Measurements from ENCODE around the gene TEX19.
"Not testable (repeated sequence)": the region's sequence is repeated elsewhere in the genome, so short reads cannot be mapped to it uniquely, and the experiment has no call there.

TEX19 gene

DNA sequence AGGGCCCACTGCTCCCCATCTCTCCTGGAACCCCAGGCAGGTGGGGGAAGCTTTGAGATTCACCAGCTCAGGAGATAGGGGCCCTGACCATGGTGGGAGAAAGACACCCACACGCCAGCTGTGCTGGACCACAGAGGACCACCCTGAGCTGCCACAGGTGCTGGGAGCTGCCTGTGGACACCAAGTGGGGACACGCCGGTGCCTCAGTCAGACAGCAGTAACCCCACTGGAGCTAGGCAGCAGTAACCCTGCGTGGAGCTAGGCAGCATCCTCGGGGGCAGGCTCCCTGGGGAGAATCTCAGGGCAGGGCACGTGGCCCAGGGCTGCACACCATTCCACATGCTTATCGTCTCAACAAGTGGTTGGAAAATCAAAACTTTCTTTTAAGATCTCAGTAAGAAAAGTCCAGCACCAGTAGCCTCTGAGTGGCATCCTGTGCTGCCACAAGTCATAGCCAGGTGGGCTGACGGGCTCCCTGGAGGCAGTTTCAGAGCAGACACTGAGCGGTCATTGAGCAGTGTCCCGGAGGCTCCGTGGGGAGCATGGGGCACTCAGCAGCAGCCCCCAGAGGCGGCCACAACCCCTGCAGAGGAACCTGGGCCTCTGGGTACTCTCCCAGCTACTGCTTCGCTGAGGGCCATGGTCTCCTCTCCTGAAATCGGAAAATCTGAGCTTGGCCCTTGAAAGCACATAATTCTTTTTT is 51.1 kb downstream of the TEX19 start:
- H3K36me3 ChIP-seq (ENCODE audit: insufficient read depth, low read length) = peaks cover 10% of the 10 kb centered on the region
- no peak overlapping the region for H3K4me2 ChIP-seq (ENCODE audit: low read length)
- H3K4me3 ChIP-seq (ENCODE audit: low read depth, low read length, poor library complexity, severe bottlenecking) = no peak overlapping the region
- H3K27ac ChIP-seq (ENCODE audit: low read depth, low read length, poor library complexity, severe bottlenecking) = no peak overlapping the region
- H3K79me2 ChIP-seq (ENCODE audit: insufficient read depth, low read length) = no peaks in the 10 kb centered on the region
- H4K20me1 ChIP-seq (ENCODE audit: insufficient read depth, low read length) = no peaks in the 10 kb centered on the region
- H3K9ac ChIP-seq (ENCODE audit: low read length) = no peak overlapping the region
- H3K27me3 ChIP-seq (ENCODE audit: insufficient read depth, low read length) = no peaks in the 10 kb centered on the region
- no peaks in the 10 kb centered on the region for H3K9me3 ChIP-seq (ENCODE audit: low read length)
- H3K4me1 ChIP-seq (ENCODE audit: insufficient read depth, low read length, severe bottlenecking) = no peaks in the 10 kb centered on the region
- TF ChIP-seq, protein P1, sequence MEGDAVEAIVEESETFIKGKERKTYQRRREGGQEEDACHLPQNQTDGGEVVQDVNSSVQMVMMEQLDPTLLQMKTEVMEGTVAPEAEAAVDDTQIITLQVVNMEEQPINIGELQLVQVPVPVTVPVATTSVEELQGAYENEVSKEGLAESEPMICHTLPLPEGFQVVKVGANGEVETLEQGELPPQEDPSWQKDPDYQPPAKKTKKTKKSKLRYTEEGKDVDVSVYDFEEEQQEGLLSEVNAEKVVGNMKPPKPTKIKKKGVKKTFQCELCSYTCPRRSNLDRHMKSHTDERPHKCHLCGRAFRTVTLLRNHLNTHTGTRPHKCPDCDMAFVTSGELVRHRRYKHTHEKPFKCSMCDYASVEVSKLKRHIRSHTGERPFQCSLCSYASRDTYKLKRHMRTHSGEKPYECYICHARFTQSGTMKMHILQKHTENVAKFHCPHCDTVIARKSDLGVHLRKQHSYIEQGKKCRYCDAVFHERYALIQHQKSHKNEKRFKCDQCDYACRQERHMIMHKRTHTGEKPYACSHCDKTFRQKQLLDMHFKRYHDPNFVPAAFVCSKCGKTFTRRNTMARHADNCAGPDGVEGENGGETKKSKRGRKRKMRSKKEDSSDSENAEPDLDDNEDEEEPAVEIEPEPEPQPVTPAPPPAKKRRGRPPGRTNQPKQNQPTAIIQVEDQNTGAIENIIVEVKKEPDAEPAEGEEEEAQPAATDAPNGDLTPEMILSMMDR (IDR thresholded peaks at IDR 0.05; ENCODE audit: low read length) = no peak
- no peak for TF ChIP-seq EZH2 (IDR thresholded peaks at IDR 0.05; ENCODE audit: borderline replicate concordance, low read length)
- H3F3A ChIP-seq (ENCODE audit: insufficient read depth, low read length) = no peaks in the 10 kb centered on the region
- no peak overlapping the region for H2AFZ ChIP-seq (ENCODE audit: low read length)
- H3K9me2 ChIP-seq (ENCODE audit: low read depth, low read length) = no peaks in the 10 kb centered on the region

DNA sequence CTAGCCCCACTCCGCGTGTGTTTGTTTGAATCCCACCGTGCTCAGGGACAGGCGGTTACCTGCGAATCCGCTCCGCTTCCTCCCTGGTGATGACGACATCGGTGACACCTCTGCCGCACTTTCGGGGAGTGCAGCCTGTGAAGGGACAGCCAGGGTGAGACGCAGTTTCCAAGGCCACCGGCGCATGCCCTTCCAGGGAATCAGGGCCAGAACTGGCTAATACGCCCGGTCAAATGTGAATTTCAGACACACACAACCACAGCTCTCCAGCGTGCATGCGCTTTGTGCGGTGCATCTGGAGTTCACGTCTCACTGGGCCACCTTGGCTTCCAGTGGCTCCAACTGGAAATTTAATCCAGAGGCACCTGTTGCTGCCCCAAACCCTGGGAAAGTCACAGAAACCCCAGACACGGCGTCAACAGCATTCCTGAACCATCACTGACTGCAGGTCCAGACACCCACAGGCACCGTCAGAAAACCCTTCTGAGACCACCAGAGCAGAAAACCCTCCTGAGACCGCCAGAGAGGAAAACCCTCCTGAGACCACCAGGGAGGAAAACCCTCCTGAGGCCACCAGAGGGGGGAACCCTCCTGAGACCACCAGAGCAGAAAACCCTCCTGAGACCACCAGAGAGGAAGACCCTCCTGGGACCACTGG is 52.5 kb downstream of the TEX19 start:
- H3K4me1 ChIP-seq (ENCODE audit: insufficient read depth, low read length, severe bottlenecking) = no peaks in the 10 kb centered on the region
- no peak overlapping the region for H2AFZ ChIP-seq (ENCODE audit: low read length)
- H3K9me3 ChIP-seq (ENCODE audit: low read length) = no peaks in the 10 kb centered on the region
- no peak overlapping the region for H3K4me2 ChIP-seq (ENCODE audit: low read length)
- H4K20me1 ChIP-seq (ENCODE audit: insufficient read depth, low read length) = no peaks in the 10 kb centered on the region
- no peaks in the 10 kb centered on the region for H3K27me3 ChIP-seq (ENCODE audit: insufficient read depth, low read length)
- TF ChIP-seq, protein P1 (IDR thresholded peaks at IDR 0.05; ENCODE audit: low read length) = no peak
- TF ChIP-seq EZH2 (IDR thresholded peaks at IDR 0.05; ENCODE audit: borderline replicate concordance, low read length) = no peak
- no peak overlapping the region for H3K27ac ChIP-seq (ENCODE audit: low read depth, low read length, poor library complexity, severe bottlenecking)
- H3K4me3 ChIP-seq (ENCODE audit: low read depth, low read length, poor library complexity, severe bottlenecking) = no peak overlapping the region
- H3K79me2 ChIP-seq (ENCODE audit: insufficient read depth, low read length) = no peaks in the 10 kb centered on the region
- H3K9me2 ChIP-seq (ENCODE audit: low read depth, low read length) = no peaks in the 10 kb centered on the region
- no peak overlapping the region for H3K9ac ChIP-seq (ENCODE audit: low read length)
- H3F3A ChIP-seq (ENCODE audit: insufficient read depth, low read length) = no peaks in the 10 kb centered on the region
- peaks cover 10% of the 10 kb centered on the region for H3K36me3 ChIP-seq (ENCODE audit: insufficient read depth, low read length)

DNA sequence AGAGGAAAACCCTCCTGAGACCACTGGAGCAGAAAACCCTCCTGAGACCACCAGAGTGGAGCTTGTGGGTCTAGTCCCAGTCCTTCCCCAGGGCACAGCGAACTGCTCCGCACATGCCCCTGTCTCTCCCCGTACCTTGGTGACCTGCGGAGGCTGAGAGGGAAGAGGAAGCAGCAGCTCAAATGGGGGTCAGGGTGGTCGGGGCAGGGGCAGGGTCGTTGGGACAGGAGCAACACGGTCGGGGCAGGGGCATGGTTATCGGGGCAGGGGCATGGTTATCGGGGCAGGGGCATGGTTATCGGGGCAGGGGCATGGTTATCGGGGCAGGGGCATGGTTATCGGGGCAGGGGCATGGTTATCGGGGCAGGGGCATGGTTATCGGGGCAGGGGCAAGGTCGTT is 53.0 kb downstream of the TEX19 start:
- not testable (repeated sequence) for H3K27me3 ChIP-seq (ENCODE audit: insufficient read depth, low read length); H3K36me3 ChIP-seq (ENCODE audit: insufficient read depth, low read length); H2AFZ ChIP-seq (ENCODE audit: low read length); H3K4me1 ChIP-seq (ENCODE audit: insufficient read depth, low read length, severe bottlenecking); H3K4me2 ChIP-seq (ENCODE audit: low read length); H3K9me3 ChIP-seq (ENCODE audit: low read length); H3F3A ChIP-seq (ENCODE audit: insufficient read depth, low read length); H3K79me2 ChIP-seq (ENCODE audit: insufficient read depth, low read length); H3K9ac ChIP-seq (ENCODE audit: low read length); H3K9me2 ChIP-seq (ENCODE audit: low read depth, low read length); H3K27ac ChIP-seq (ENCODE audit: low read depth, low read length, poor library complexity, severe bottlenecking); H3K4me3 ChIP-seq (ENCODE audit: low read depth, low read length, poor library complexity, severe bottlenecking); H4K20me1 ChIP-seq (ENCODE audit: insufficient read depth, low read length)

All from OCI-LY1 (cell line).